Nephron progenitor cell (in vitro differentiated cells): ENCODE measurements around the gene GNPTG.

Experiments
- DNase-seq: peaks from one replicate; pipeline ENCODE4 v3.0.0; 2021
- H3K27ac Mint-ChIP-seq: 2 replicates; pipeline ENCODE4 v1.8.0; 2021; ENCODE audit warnings: mild to moderate bottlenecking, moderate library complexity, mixed read lengths
- H3K27me3 Mint-ChIP-seq: 2 replicates; pipeline ENCODE4 v1.8.0; 2021; ENCODE audit warnings: mild to moderate bottlenecking, low read depth, mixed read lengths; ENCODE audit not compliant: poor library complexity
- H3K36me3 Mint-ChIP-seq: 2 replicates; pipeline ENCODE4 v1.8.0; 2021; ENCODE audit warnings: low read depth, mixed read lengths
- H3K4me1 Mint-ChIP-seq: 2 replicates; pipeline ENCODE4 v1.8.0; 2021; ENCODE audit warnings: mixed read lengths
- H3K4me3 Mint-ChIP-seq: 2 replicates; pipeline ENCODE4 v1.8.0; 2021; ENCODE audit warnings: mild to moderate bottlenecking, moderate library complexity, mixed read lengths
- H3K9me3 Mint-ChIP-seq: 2 replicates; pipeline ENCODE4 v1.8.0; 2021; ENCODE audit warnings: mild to moderate bottlenecking, moderate library complexity, mixed read lengths
- CTCF ChIP-seq: fragments of 200-600 bp; sonication (generic); IDR thresholded peaks from 2 replicates; pipeline ENCODE4 v1.5.0; 2021; ENCODE audit warnings: antibody characterized with exemption

The GNPTG gene

GRCh38 chr16:1317479-1318267 lies 34.1 kb upstream of the GNPTG start:
- Mint-ChIP-seq H3K9me3 (no peaks in the 10 kb centered on the region), H3K4me3 (no peak overlapping the region), H3K36me3 (peaks cover 58% of the 10 kb centered on the region), H3K27ac (no peak overlapping the region), H3K27me3 (no peaks in the 10 kb centered on the region), H3K4me1 (peaks cover 6% of the 10 kb centered on the region)
- DNase-seq = no peak
- no peak for TF ChIP-seq CTCF

- no peak overlapping the region for H3K4me3 Mint-ChIP-seq
- peak overlapping the region; percentile 71 for H3K27ac Mint-ChIP-seq
- TF ChIP-seq CTCF = no peak
- no peaks in the 10 kb centered on the region for H3K9me3 Mint-ChIP-seq
- no peak for DNase-seq
- no peaks in the 10 kb centered on the region for H3K27me3 Mint-ChIP-seq
- H3K4me1 Mint-ChIP-seq = peaks cover under 1% of the 10 kb centered on the region
- H3K36me3 Mint-ChIP-seq = peaks cover 59% of the 10 kb centered on the region
Measured at GRCh38 chr16:1318268-1318545, 33.5 kb upstream of the GNPTG start.

GRCh38 chr16:1319041-1319440 lies 32.7 kb upstream of the GNPTG start:
- H3K4me3 Mint-ChIP-seq = no peak overlapping the region
- H3K36me3 Mint-ChIP-seq = peaks cover 65% of the 10 kb centered on the region
- no peak for TF ChIP-seq CTCF
- no peak overlapping the region for H3K27ac Mint-ChIP-seq
- H3K9me3 Mint-ChIP-seq = no peaks in the 10 kb centered on the region
- DNase-seq = no peak
- no peaks in the 10 kb centered on the region for H3K27me3 Mint-ChIP-seq
- H3K4me1 Mint-ChIP-seq = no peaks in the 10 kb centered on the region

GRCh38 chr16:1320097-1320496 lies 31.6 kb upstream of the GNPTG start:
- peaks cover 66% of the 10 kb centered on the region for H3K36me3 Mint-ChIP-seq
- DNase-seq = no peak
- no peak overlapping the region for H3K4me3 Mint-ChIP-seq
- no peaks in the 10 kb centered on the region for H3K27me3 Mint-ChIP-seq
- TF ChIP-seq CTCF = no peak
- no peak overlapping the region for H3K27ac Mint-ChIP-seq
- H3K9me3 Mint-ChIP-seq = no peaks in the 10 kb centered on the region
- H3K4me1 Mint-ChIP-seq = no peaks in the 10 kb centered on the region

GRCh38 chr16:1320658-1321240 lies 31.0 kb upstream of the GNPTG start:
- DNase-seq = no peak
- Mint-ChIP-seq H3K9me3 (no peaks in the 10 kb centered on the region), H3K27me3 (no peaks in the 10 kb centered on the region), H3K36me3 (peaks cover 62% of the 10 kb centered on the region), H3K4me3 (no peak overlapping the region), H3K27ac (no peak overlapping the region), H3K4me1 (no peaks in the 10 kb centered on the region)
- TF ChIP-seq CTCF = no peak

GRCh38 chr16:1322407-1322806 lies 29.3 kb upstream of the GNPTG start:
- Mint-ChIP-seq H3K4me1 (peaks cover 4% of the 10 kb centered on the region), H3K27me3 (no peaks in the 10 kb centered on the region), H3K36me3 (peaks cover 45% of the 10 kb centered on the region), H3K9me3 (no peaks in the 10 kb centered on the region), H3K4me3 (no peak overlapping the region), H3K27ac (no peak overlapping the region)
- TF ChIP-seq CTCF = no peak
- no peak for DNase-seq
